ENCODE data around the gene LIFR. TPM values are rescaled to one million over a fixed set of nuclear protein-coding genes. Genes with fewer than 3 reads are reported as not detected.
A peak's percentile ranks its signal among the peaks of the same experiment; 100 is the strongest.

The LIFR gene
- total and polyA plus RNA-seq, 2 donors (not counting 1 experiment from before 2014, with no cell fraction given): 43.6 to 65.1 TPM

GRCh38 chr5:38469707-38470267, 86.7 kb downstream of the LIFR start:
- Histone ChIP-seq H3K9ac (ENCODE audit: insufficient read depth, low read length) (no peak overlapping the region), H4K20me1 (ENCODE audit: control insufficient read depth, extremely low read depth, insufficient read depth, low read length) (no peaks in the 10 kb centered on the region), H3K4me1 (ENCODE audit: control insufficient read depth, extremely low read depth, insufficient read depth, low read length) (peaks cover 40% of the 10 kb centered on the region), H3K36me3 (ENCODE audit: control insufficient read depth, insufficient read depth, low read length) (no peaks in the 10 kb centered on the region), H3K27me3 (ENCODE audit: control insufficient read depth, insufficient read depth, low read length) (no peaks in the 10 kb centered on the region), H2AFZ (ENCODE audit: low read length) (no peak overlapping the region), H3K27ac (ENCODE audit: insufficient read depth, low read length) (no peak overlapping the region), H3K4me2 (ENCODE audit: extremely low read depth, insufficient read depth, low read length) (no peak overlapping the region), H3K4me3 (replicated peaks in 1 of 4; ENCODE audit: control extremely low read depth in 1 of 4, insufficient read depth in 1 of 4, low read depth in 3 of 4, low read length in 4 of 4) (no peak overlapping the region), H3K79me2 (ENCODE audit: control insufficient read depth, insufficient read depth, low read length) (no peaks in the 10 kb centered on the region), H3K9me3 (ENCODE audit: control insufficient read depth, insufficient read depth, low read depth, low read length) (no peaks in the 10 kb centered on the region)
- DNase-seq (ENCODE audit: low read depth in 2 of 2): no peak
- TF ChIP-seq CTCF (conservative IDR thresholded peaks at IDR 0.05 in 1 of 2, IDR thresholded peaks at IDR 0.05 in 1 of 2; ENCODE audit: low read depth in 1 of 2, low read length in 2 of 2) (no peak), EZH2 (IDR thresholded peaks at IDR 0.05; ENCODE audit: low read length, missing control alignments) (no peak)

- no peaks in the 10 kb centered on the region for H3K27me3 ChIP-seq (ENCODE audit: control insufficient read depth, insufficient read depth, low read length)
- H3K4me2 ChIP-seq (ENCODE audit: extremely low read depth, insufficient read depth, low read length): peak overlapping the region; percentile 33
- H2AFZ ChIP-seq (ENCODE audit: low read length): no peak overlapping the region
- H4K20me1 ChIP-seq (ENCODE audit: control insufficient read depth, extremely low read depth, insufficient read depth, low read length): no peaks in the 10 kb centered on the region
- H3K4me3 ChIP-seq (replicated peaks in 1 of 4; ENCODE audit: control extremely low read depth in 1 of 4, insufficient read depth in 1 of 4, low read depth in 3 of 4, low read length in 4 of 4): no peak overlapping the region
- no peak overlapping the region for H3K9ac ChIP-seq (ENCODE audit: insufficient read depth, low read length)
- H3K36me3 ChIP-seq (ENCODE audit: control insufficient read depth, insufficient read depth, low read length): no peaks in the 10 kb centered on the region
- H3K9me3 ChIP-seq (ENCODE audit: control insufficient read depth, insufficient read depth, low read depth, low read length): no peaks in the 10 kb centered on the region
- peak overlapping the region; percentile 92 for H3K27ac ChIP-seq (ENCODE audit: insufficient read depth, low read length)
- DNase-seq (ENCODE audit: low read depth in 2 of 2): peak in 1 of 2 donors; percentile 60
- no peaks in the 10 kb centered on the region for H3K79me2 ChIP-seq (ENCODE audit: control insufficient read depth, insufficient read depth, low read length)
- no peak for TF ChIP-seq CTCF (conservative IDR thresholded peaks at IDR 0.05 in 1 of 2, IDR thresholded peaks at IDR 0.05 in 1 of 2; ENCODE audit: low read depth in 1 of 2, low read length in 2 of 2)
- TF ChIP-seq EZH2 (IDR thresholded peaks at IDR 0.05; ENCODE audit: low read length, missing control alignments): no peak
- H3K4me1 ChIP-seq (ENCODE audit: control insufficient read depth, extremely low read depth, insufficient read depth, low read length): peaks cover 42% of the 10 kb centered on the region
These were observed 87.3 kb downstream of the LIFR start for GRCh38 chr5:38468978-38469706.

GRCh38 chr5:38468202-38468673, 88.2 kb downstream of the LIFR start:
- H3K9me3 ChIP-seq (ENCODE audit: control insufficient read depth, insufficient read depth, low read depth, low read length): no peaks in the 10 kb centered on the region
- H4K20me1 ChIP-seq (ENCODE audit: control insufficient read depth, extremely low read depth, insufficient read depth, low read length): no peaks in the 10 kb centered on the region
- no peaks in the 10 kb centered on the region for H3K36me3 ChIP-seq (ENCODE audit: control insufficient read depth, insufficient read depth, low read length)
- H3K79me2 ChIP-seq (ENCODE audit: control insufficient read depth, insufficient read depth, low read length): no peaks in the 10 kb centered on the region
- H2AFZ ChIP-seq (ENCODE audit: low read length): no peak overlapping the region
- H3K4me3 ChIP-seq (replicated peaks in 1 of 4; ENCODE audit: control extremely low read depth in 1 of 4, insufficient read depth in 1 of 4, low read depth in 3 of 4, low read length in 4 of 4): peak overlapping the region; percentile 7 to 28 (median 16)
- peak; percentile 94 to 98 for DNase-seq (ENCODE audit: low read depth in 2 of 2)
- TF ChIP-seq EZH2 (IDR thresholded peaks at IDR 0.05; ENCODE audit: low read length, missing control alignments) (no peak), CTCF (conservative IDR thresholded peaks at IDR 0.05 in 1 of 2, IDR thresholded peaks at IDR 0.05 in 1 of 2; ENCODE audit: low read depth in 1 of 2, low read length in 2 of 2) (no peak)
- peak overlapping the region; percentile 92 for H3K27ac ChIP-seq (ENCODE audit: insufficient read depth, low read length)
- no peaks in the 10 kb centered on the region for H3K27me3 ChIP-seq (ENCODE audit: control insufficient read depth, insufficient read depth, low read length)
- H3K4me2 ChIP-seq (ENCODE audit: extremely low read depth, insufficient read depth, low read length): peak overlapping the region; percentile 78
- peak overlapping the region; percentile 45 for H3K9ac ChIP-seq (ENCODE audit: insufficient read depth, low read length)
- H3K4me1 ChIP-seq (ENCODE audit: control insufficient read depth, extremely low read depth, insufficient read depth, low read length): peaks cover 49% of the 10 kb centered on the region
